HUES64 (cell line): ENCODE data around the gene HAO1. TPM values are rescaled to one million over a fixed set of nuclear protein-coding genes. Genes with fewer than 3 reads are reported as not detected.

Source experiments
- H3K27ac ChIP-seq: 2 replicates; pipeline ENCODE4 v1.7.0; 2013; ENCODE audit warnings: low read depth, low read length, inconsistent platforms
- H3K27me3 ChIP-seq: 2 replicates; pipeline ENCODE4 v1.6.1; 2013; ENCODE audit warnings: mild to moderate bottlenecking, low read length; ENCODE audit not compliant: insufficient read depth
- H3K36me3 ChIP-seq: 2 replicates; pipeline ENCODE4 v1.6.1; 2013; ENCODE audit warnings: mild to moderate bottlenecking, low read length; ENCODE audit not compliant: insufficient read depth
- H3K4me1 ChIP-seq: 2 replicates; pipeline ENCODE4 v1.6.1; 2013; ENCODE audit warnings: mild to moderate bottlenecking, low read length, moderate library complexity; ENCODE audit not compliant: insufficient read depth
- H3K4me3 ChIP-seq: 2 replicates; pipeline ENCODE4 v1.5.1; 2013; ENCODE audit warnings: mild to moderate bottlenecking, low read length, moderate library complexity
- H3K9ac ChIP-seq: 2 replicates; pipeline ENCODE4 v1.6.1; 2013; ENCODE audit warnings: mild to moderate bottlenecking, low read depth, low read length
- H3K9me3 ChIP-seq: 2 replicates; pipeline ENCODE4 v1.6.1; 2013; ENCODE audit warnings: low read depth, low read length; ENCODE audit not compliant: insufficient read depth
- whole genome bisulfite sequencing: fragments of 150-250, 120-280 bp; methylation state at CpG from one replicate; pipeline ENCODE4 v1.1.7; 2013; ENCODE audit warnings: missing lambda C conversion rate; 5-methylcytosine and 5-hydroxymethylcytosine counted together
- polyA plus RNA-seq, 2 experiments: library from polyadenylated mRNA; stranded (reverse); fragments of 50-300 nt; gene quantifications; one replicate each; pipeline ENCODE4 v1.2.3, GENCODE V29; 2013

The HAO1 gene
- not detected for polyA plus RNA-seq (2013, experiment 1 of 2)
- not detected for polyA plus RNA-seq (2013, experiment 2 of 2)

DNA sequence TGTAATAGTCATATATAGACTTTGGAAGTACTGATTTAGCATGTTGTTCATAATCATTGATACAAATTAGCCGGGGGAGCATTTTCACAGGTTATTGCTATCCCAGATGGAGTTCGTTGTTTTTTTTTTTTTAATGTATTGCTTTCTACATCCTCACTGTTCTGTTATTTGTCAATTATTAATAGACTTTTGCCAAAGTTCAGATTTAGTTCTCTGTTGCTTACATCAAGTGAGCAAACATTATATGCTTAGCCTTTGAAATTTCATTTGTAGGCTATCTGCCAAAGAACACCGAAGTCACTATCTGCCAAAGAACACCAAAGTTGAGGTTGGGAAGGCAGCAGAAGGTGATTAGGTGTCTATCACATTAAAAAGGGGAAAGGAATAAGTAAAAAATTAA lies at the start of gene HAO1:
TSS of gene HAO1 (minus strand) at position 118 of the 400 bp plus-strand sequence. CDS start at position 82, 36 bp downstream.
- Histone ChIP-seq H3K36me3 (no peaks in the 10 kb centered on the region), H3K9me3 (peaks cover 10% of the 10 kb centered on the region), H3K27me3 (no peaks in the 10 kb centered on the region), H3K27ac (no peak within 1 kb of the TSS), H3K4me1 (peaks cover 5% of the 10 kb centered on the region; the same call in 1 of the 2 replicates), H3K9ac (no peak within 1 kb of the TSS), H3K4me3 (no peak within 1 kb of the TSS)
- 100% methylated on average over 2 of the region's 3 CpGs for WGBS

- Histone ChIP-seq H3K27ac (no peak overlapping the region), H3K9ac (no peak overlapping the region), H3K36me3 (0 out of 2 replicates have a peak, but pooled peaks cover 3% of the 10 kb centered on the region), H3K4me3 (no peak overlapping the region), H3K4me1 (peaks cover 6% of the 10 kb centered on the region), H3K27me3 (no peaks in the 10 kb centered on the region), H3K9me3 (peaks cover 5% of the 10 kb centered on the region; the same call in 1 of the 2 replicates)
- WGBS = 89% methylated on average over 1 of the region's 1 CpG
Observed at GRCh38 chr20:7989379-7989778, 49.1 kb upstream of the HAO1 start.

- Histone ChIP-seq H3K9me3 (no peaks in the 10 kb centered on the region), H3K9ac (no peak overlapping the region), H3K4me1 (peaks cover 17% of the 10 kb centered on the region), H3K36me3 (no peaks in the 10 kb centered on the region), H3K27ac (no peak overlapping the region), H3K27me3 (no peaks in the 10 kb centered on the region), H3K4me3 (no peak overlapping the region)
- WGBS = over 99% methylated on average over 4 of the region's 4 CpGs
Observed at GRCh38 chr20:7985916-7986315, 45.7 kb upstream of the HAO1 start.

DNA sequence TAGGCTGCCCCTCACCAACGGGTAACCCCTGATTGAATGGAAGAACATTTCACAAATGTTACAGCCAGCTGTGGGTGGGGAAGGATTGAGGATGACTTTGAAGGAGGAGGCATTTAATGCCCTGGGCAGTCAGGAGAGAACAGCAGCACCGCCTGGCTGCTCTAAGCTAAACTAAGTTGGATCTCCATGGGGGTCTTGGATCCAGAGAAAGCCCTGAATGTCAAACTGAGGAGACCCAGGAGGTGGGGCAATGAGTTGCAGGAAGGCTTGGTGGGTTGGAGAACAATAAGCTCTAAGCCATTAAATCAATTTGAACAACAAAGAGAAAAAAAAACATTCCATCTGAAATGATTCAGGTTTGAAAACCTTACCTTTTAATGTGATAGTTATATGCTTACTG lies 43.9 kb upstream of the HAO1 start:
- no peaks in the 10 kb centered on the region for H3K36me3 ChIP-seq
- no peaks in the 10 kb centered on the region for H3K9me3 ChIP-seq
- WGBS = 8% methylated on average over 2 of the region's 2 CpGs
- peaks cover 23% of the 10 kb centered on the region for H3K4me1 ChIP-seq
- H3K9ac ChIP-seq = no peak overlapping the region
- no peaks in the 10 kb centered on the region for H3K27me3 ChIP-seq
- no peak overlapping the region for H3K4me3 ChIP-seq
- no peak overlapping the region for H3K27ac ChIP-seq

DNA sequence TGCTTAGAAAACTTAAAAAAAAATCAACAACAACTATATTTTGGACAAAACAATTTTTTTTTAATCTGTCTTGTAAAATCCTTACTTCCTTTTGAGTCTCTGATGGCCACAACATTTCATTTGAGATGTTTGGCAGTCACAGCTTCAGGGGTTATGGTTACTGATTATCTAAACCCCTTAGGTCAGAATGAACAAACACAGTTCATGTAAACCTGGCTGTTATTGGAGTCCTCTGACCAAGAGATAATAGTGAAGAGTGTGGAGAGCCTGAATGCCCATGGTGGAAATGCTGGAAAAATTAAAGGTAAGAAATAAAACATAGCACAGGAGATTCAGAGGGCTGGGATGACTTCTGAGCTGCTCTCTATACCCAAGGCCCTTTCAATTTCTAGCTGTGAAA lies 41.1 kb upstream of the HAO1 start:
- Histone ChIP-seq H3K9ac (no peak overlapping the region), H3K27ac (no peak overlapping the region), H3K9me3 (no peaks in the 10 kb centered on the region), H3K36me3 (no peaks in the 10 kb centered on the region), H3K4me1 (peaks cover 23% of the 10 kb centered on the region), H3K4me3 (no peak overlapping the region), H3K27me3 (no peaks in the 10 kb centered on the region)

DNA sequence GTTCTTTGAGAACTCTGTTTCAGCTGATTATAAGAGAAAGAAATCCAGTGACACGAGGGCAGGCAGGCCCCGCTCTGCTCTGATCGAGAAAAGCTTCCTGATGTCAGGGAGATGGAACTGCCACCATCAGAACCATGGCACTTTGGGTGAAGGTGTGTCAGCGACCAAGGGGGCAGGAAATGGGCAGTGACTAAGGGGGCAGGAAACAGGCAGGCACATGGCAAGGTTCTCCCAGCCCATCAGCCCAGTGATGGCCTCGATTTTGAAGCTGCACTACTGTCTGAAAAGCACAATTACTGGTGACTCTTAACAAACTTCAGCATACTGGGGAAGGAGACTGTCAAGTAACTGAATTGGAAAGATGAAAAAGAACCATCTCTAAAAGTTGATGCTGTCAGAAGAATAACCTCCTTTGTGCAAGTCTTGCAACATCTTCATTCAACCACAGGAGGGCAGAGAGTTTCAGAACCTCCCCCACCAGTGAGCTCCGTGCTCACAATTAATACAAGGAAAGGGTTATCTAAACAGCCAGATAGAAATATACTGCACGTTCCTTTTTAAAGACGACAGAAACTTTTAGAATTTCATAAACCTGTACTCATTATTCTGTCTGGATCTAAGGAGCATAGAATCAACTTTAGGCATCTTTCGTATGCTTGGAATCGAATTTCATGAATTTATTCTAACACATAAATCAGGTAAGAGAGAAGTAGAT lies 40.2 kb upstream of the HAO1 start:
- WGBS = 78% methylated on average over 8 of the region's 10 CpGs

GRCh38 chr20:7977709-7978108 lies 37.5 kb upstream of the HAO1 start:
- Histone ChIP-seq H3K4me3 (no peak overlapping the region), H3K4me1 (peaks cover 6% of the 10 kb centered on the region; the same call in 1 of the 2 replicates), H3K9ac (no peak overlapping the region), H3K27me3 (no peaks in the 10 kb centered on the region), H3K36me3 (no peaks in the 10 kb centered on the region), H3K9me3 (no peaks in the 10 kb centered on the region), H3K27ac (no peak overlapping the region)
- WGBS = 95% methylated on average over 5 of the region's 5 CpGs

More for the DNA sequence above, 40.2 kb upstream of the HAO1 start:
- no peaks in the 10 kb centered on the region for H3K27me3 ChIP-seq
- no peak overlapping the region for H3K27ac ChIP-seq
- no peak overlapping the region for H3K9ac ChIP-seq
- no peaks in the 10 kb centered on the region for H3K9me3 ChIP-seq
- H3K36me3 ChIP-seq = no peaks in the 10 kb centered on the region
- no peak overlapping the region for H3K4me3 ChIP-seq
- H3K4me1 ChIP-seq = peaks cover 23% of the 10 kb centered on the region

- Histone ChIP-seq H3K4me1 (peaks cover 5% of the 10 kb centered on the region; the same call in 1 of the 2 replicates), H3K27ac (no peak overlapping the region), H3K9ac (no peak overlapping the region), H3K36me3 (no peaks in the 10 kb centered on the region), H3K27me3 (no peaks in the 10 kb centered on the region), H3K9me3 (no peaks in the 10 kb centered on the region), H3K4me3 (no peak overlapping the region)
- 93% methylated on average over 9 of the region's 9 CpGs for WGBS
Observed at GRCh38 chr20:7975851-7976414, 35.7 kb upstream of the HAO1 start.

DNA sequence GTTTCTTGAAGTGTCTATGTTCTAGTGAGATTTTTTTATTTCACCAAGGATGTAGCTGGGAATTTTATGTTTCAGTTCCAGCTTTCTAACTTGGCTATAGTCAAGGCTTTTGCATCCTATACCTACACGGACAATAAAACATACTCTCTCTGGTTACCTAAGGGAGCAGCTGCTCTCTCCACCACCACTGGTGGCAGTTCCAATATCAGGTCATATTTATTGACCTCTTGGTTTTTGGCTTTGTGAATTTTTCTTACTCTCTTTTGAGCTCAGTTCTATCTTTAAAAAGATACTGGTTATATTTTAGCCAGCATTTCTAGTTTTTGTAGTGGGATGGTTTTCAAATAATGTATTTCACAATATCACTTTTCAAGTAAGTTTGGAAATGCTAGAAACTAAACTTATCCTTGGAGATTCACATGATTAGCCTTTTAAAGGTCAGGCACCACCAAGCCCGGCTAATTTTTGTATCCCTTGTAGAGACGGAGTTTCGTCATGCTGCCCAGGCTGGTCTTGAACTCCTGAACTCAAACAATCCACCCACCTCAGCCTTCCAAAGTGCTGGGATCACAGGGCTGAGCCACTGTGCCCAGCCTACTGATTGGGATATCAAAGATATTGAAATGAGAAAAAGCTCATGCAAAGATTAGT lies 34.7 kb upstream of the HAO1 start:
- no peak overlapping the region for H3K27ac ChIP-seq
- H3K27me3 ChIP-seq = no peaks in the 10 kb centered on the region
- no peaks in the 10 kb centered on the region for H3K4me1 ChIP-seq
- H3K9ac ChIP-seq = no peak overlapping the region
- H3K4me3 ChIP-seq = no peak overlapping the region
- 95% methylated on average over 4 of the region's 4 CpGs for WGBS
- no peaks in the 10 kb centered on the region for H3K36me3 ChIP-seq
- no peaks in the 10 kb centered on the region for H3K9me3 ChIP-seq

DNA sequence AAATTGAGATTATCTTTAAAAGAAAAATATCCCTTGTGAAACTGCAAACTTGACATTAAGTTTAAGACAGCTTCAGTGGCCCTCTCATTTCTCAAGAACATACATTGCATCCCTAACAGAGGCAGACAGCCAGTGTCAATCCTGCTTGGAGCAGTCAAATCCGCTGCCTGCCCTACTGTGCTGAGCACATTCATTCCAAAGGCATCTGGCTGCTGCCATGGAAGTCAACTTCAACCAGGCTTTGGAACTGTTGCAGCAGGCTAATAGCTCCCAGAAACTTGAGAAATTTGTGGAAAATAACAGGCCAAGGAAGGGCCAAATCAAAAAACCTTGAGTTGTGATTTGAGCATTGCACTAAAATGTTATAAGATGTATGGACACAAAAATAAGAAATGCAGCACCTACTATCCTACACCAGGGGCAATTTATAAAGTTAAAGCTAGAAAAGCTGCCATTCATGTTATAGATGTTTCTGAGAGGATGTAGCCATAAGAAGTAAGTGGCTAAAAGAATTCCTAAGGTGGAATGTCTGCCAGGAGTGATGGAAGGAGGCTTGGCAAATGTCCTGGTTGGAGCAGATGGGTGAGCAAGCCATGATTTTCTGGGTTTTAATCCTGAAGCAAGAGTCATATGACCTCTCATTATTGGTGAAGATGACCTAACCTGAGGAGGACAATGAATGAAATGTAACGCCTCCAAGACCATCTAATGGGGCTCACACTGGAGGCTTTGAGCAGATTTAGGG lies 31.4 kb upstream of the HAO1 start:
- H3K9me3 ChIP-seq = no peaks in the 10 kb centered on the region
- H3K36me3 ChIP-seq = no peaks in the 10 kb centered on the region
- H3K4me1 ChIP-seq = no peaks in the 10 kb centered on the region
- no peak overlapping the region for H3K4me3 ChIP-seq
- no peaks in the 10 kb centered on the region for H3K27me3 ChIP-seq
- no peak overlapping the region for H3K27ac ChIP-seq
- WGBS = 89% methylated on average over 2 of the region's 2 CpGs
- no peak overlapping the region for H3K9ac ChIP-seq
